ENCODE results near the gene EPS8L1.
"Not testable (repeated sequence)": the region's sequence is repeated elsewhere in the genome, so short reads cannot be mapped to it uniquely, and the experiment has no call there.

Gene EPS8L1

DNA sequence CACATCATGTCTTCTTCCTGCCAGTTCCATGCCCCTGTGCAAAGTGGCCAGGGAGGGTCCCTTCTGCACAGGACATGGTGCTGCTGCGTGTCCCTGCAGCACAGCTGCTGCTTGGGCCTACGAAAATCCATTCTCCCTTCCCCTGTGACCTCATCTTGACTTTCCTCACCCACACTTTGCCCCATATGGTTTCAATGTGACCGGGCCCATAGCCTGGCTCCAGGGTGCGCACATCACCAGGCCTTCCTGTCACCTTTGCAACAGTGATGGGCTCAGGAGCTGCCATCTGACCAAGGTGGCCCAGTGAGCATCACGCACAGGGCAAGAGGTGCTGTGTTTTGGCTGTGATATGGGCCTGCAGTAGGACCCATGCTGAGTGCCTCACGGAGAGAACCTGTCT is 30.9 kb downstream of the EPS8L1 start:
- no peak for DNase-seq (ENCODE audit: low read depth)
- no peak for TF ChIP-seq CTCF (conservative IDR thresholded peaks at IDR 0.05; ENCODE audit: low read length)
- no peak overlapping the region for H3K4me3 ChIP-seq (ENCODE audit: low read length)

DNA sequence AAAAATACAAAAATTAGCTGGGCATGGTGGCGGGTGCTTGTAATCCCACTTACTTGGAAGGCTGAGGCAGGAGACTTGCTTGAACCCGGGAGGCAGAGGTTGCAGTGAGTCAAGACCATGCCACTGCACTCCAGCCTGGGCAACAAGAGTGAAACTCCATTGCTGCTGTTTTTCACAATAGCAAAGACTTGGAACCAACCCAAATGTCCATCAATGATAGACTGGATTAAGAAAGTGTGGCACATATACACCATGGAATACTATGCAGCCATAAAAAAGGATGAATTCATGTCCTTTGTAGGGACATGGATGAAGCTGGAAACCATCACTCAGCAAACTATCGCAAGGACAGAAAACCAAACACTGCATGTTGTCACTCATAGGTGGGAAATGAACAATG is 31.6 kb downstream of the EPS8L1 start:
- not testable (repeated sequence) for DNase-seq (ENCODE audit: low read depth); H3K4me3 ChIP-seq (ENCODE audit: low read length)

GRCh38 chr19:55109527-55110291 is 34.0 kb downstream of the EPS8L1 start:
- TF ChIP-seq CTCF (conservative IDR thresholded peaks at IDR 0.05; ENCODE audit: low read length): no peak
- no peak overlapping the region for H3K4me3 ChIP-seq (ENCODE audit: low read length)
- no peak for DNase-seq (ENCODE audit: low read depth)

DNA sequence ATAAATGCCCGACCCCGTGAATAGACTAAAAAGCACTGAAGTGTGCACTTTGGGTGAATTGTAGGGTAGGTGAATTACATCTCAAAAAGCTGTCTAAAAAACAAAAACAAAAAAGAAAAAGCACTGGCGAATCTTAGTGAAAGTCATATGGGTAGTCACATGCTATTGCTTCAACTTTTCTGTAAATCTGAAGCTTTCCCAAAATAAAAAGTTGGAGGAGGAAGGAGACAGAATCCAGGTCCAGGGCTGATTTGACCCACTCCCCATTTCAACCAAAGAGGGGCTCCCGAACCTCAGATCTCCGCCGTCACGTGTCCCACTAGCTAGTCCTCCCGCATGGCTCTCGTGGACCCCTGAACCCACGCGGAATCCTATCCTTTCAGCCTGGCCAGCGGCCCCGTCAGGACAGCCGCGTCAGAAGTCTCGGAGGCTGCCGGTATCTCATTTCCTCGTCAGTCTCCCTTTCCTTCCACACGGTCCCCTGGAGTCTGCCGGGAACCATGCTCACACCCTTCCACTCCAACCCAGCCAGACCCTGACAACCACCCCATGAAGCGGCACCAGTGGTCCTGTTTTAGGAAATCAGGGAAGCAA is 35.7 kb downstream of the EPS8L1 start:
- no peak overlapping the region for H3K4me3 ChIP-seq (ENCODE audit: low read length)
- no peak for DNase-seq (ENCODE audit: low read depth)
- no peak for TF ChIP-seq CTCF (conservative IDR thresholded peaks at IDR 0.05; ENCODE audit: low read length)

- TF ChIP-seq CTCF (conservative IDR thresholded peaks at IDR 0.05; ENCODE audit: low read length): no peak
- no peak for DNase-seq (ENCODE audit: low read depth)
- no peak overlapping the region for H3K4me3 ChIP-seq (ENCODE audit: low read length)
Measured at GRCh38 chr19:55112246-55112776, 36.6 kb downstream of the EPS8L1 start.

DNA sequence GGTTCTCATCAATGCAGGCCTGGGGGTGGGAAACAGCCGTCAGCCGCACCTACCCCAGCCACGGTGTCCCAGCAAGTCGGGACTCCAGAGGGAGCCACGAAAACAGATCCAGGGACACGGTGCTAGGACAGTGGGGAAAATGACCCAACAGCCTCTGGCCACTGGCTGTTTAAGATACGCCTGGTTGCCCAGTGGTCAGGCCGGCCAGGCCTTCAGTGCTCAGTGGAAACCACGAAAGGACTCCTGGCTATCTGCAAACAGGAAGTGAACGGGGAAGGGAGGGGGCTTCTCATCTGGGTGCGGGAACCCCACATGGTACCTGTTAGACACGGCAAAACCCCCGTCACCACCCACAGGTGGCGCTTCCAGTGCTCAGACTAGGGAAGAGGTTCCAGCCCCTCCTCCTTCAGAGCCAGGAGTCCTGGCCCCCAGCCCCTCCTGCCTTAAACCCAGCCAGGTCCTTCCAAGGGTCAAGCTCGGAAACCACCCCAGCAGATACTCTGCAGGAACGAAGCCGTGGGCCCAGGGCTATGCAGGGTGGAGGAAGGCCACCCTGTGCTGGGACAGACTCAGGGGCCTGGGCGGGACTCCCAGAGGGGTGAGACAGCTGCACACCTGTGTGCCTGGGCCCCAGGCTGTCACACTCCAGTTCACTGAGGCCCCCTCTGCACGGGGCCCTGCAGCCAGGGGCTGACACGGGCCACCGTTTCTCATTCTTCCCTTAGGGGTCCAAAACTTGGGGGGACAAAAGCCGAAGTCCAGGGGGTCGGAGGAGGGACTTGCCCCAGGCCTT is 37.3 kb downstream of the EPS8L1 start:
- no peak; the same call in 1 of the 2 replicates for TF ChIP-seq CTCF (conservative IDR thresholded peaks at IDR 0.05; ENCODE audit: low read length)
- no peak for DNase-seq (ENCODE audit: low read depth)
- no peak overlapping the region for H3K4me3 ChIP-seq (ENCODE audit: low read length)

DNA sequence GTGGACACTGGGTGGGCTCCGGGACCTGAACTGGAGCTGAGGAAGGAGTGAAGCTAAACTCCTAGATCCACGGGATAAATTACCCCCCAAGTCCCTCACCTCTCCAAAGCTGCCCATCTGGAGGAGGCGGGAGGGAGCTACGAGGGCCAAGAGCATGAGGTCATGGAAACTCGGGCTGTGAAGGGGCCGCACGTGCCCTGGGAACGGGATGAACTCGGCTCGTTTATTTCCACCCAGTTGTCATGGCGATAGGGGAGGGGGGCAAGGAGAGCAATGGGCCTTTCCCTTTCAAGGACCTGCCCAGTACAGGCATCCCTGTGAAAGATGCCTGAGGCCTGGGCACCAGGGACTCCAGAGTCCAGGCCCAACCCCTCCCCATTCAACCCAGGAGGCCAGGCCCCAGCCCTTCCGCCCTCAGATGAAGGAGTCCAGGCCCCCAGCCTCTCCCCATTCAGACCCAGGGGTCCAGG is 37.9 kb downstream of the EPS8L1 start:
- DNase-seq (ENCODE audit: low read depth): peak; percentile 92
- no peak for TF ChIP-seq CTCF (conservative IDR thresholded peaks at IDR 0.05; ENCODE audit: low read length)
- no peak overlapping the region for H3K4me3 ChIP-seq (ENCODE audit: low read length)

All from AG10803 (cell line).